HL-60 (cell line): ENCODE measurements around the gene SMC1B.

ENCODE experiments used
- TF ChIP-seq, protein P1 (sequence below): IDR thresholded peaks from one replicate; pipeline ENCODE4 v1.5.1; 2011; ENCODE audit warnings: low read length, control low read depth, inconsistent platforms; ENCODE audit not compliant: insufficient read depth
- TF ChIP-seq, protein P2 (sequence below): IDR thresholded peaks from 2 replicates; pipeline ENCODE4 v1.6.1; 2012; ENCODE audit warnings: low read depth; ENCODE audit not compliant: insufficient replicate concordance

DNA sequence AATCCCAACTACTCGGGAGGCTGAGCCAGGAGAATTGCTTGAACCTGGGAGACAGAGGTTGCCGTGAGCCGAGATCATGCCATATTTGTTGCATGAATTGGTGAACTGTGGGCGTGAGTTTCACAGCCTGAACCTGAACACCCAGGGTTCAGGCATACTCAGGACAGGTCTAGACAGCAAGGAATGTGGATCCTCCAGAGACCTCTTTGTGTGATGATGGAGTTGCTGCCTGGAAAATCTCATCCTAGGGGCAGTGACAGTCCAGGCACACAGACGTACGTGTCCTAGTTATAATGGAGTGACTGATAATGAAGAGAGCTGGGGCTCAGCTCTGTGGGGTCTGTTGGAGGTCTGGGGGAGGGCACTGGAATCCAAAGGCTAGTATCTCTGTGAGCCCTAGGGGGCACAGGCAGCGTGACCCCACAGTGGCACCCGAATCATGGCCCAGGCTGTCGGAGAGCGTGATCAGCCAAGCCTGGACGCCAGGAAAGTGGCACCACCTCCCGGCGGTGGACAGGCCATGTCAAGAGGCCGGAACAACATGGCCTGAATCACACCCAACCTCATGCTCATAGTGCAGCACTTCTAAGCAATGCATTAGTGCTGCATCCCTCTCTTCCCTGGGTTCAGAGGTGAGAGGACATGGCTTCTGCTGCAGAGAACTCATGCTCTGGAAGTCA, 31.8 kb upstream of the SMC1B start:
- TF ChIP-seq, protein P1, sequence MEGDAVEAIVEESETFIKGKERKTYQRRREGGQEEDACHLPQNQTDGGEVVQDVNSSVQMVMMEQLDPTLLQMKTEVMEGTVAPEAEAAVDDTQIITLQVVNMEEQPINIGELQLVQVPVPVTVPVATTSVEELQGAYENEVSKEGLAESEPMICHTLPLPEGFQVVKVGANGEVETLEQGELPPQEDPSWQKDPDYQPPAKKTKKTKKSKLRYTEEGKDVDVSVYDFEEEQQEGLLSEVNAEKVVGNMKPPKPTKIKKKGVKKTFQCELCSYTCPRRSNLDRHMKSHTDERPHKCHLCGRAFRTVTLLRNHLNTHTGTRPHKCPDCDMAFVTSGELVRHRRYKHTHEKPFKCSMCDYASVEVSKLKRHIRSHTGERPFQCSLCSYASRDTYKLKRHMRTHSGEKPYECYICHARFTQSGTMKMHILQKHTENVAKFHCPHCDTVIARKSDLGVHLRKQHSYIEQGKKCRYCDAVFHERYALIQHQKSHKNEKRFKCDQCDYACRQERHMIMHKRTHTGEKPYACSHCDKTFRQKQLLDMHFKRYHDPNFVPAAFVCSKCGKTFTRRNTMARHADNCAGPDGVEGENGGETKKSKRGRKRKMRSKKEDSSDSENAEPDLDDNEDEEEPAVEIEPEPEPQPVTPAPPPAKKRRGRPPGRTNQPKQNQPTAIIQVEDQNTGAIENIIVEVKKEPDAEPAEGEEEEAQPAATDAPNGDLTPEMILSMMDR: no peak
- TF ChIP-seq, protein P2, sequence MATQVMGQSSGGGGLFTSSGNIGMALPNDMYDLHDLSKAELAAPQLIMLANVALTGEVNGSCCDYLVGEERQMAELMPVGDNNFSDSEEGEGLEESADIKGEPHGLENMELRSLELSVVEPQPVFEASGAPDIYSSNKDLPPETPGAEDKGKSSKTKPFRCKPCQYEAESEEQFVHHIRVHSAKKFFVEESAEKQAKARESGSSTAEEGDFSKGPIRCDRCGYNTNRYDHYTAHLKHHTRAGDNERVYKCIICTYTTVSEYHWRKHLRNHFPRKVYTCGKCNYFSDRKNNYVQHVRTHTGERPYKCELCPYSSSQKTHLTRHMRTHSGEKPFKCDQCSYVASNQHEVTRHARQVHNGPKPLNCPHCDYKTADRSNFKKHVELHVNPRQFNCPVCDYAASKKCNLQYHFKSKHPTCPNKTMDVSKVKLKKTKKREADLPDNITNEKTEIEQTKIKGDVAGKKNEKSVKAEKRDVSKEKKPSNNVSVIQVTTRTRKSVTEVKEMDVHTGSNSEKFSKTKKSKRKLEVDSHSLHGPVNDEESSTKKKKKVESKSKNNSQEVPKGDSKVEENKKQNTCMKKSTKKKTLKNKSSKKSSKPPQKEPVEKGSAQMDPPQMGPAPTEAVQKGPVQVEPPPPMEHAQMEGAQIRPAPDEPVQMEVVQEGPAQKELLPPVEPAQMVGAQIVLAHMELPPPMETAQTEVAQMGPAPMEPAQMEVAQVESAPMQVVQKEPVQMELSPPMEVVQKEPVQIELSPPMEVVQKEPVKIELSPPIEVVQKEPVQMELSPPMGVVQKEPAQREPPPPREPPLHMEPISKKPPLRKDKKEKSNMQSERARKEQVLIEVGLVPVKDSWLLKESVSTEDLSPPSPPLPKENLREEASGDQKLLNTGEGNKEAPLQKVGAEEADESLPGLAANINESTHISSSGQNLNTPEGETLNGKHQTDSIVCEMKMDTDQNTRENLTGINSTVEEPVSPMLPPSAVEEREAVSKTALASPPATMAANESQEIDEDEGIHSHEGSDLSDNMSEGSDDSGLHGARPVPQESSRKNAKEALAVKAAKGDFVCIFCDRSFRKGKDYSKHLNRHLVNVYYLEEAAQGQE: no peak
